H1 (cell line): ENCODE data around the gene EIPR1. TPM values are rescaled to one million over a fixed set of nuclear protein-coding genes. Genes with fewer than 3 reads are reported as not detected.

Source experiments
- CTCF ChIA-PET: fragments of 300-600 bp; sonication (Branson Sonifier 250); formaldehyde crosslinking; loops from one replicate; lab custom pipeline; 2021; ENCODE audit not compliant: partially characterized antibody; lab: Charles Lee
- POLR2A ChIA-PET: fragments of 300-600 bp; sonication (Branson Sonifier 250); formaldehyde crosslinking; loops from one replicate; lab custom pipeline; 2021; ENCODE audit warnings: inconsistent platforms; ENCODE audit not compliant: partially characterized antibody; lab: Charles Lee
- DNase-seq, 2 experiments: peaks; one replicate each; pipeline versions ENCODE4 v3.0.0 to v3.0.0-alpha.2; 2010 to 2022; ENCODE audit warnings: low spot score in 2 of 2, low read depth in 1 of 2, mixed read lengths in 1 of 2
- FAIRE-seq: peaks from 2 replicates; lab custom pipeline; 2011; peaks lifted over from hg19 to GRCh38; lab: Jason Lieb, UNC
- H2AFZ ChIP-seq: 2 replicates; pipeline ENCODE4 v1.8.1; 2012; ENCODE audit warnings: low read length, inconsistent platforms
- H2AK5ac ChIP-seq: 2 replicates; pipeline ENCODE4 v1.6.1; 2013; ENCODE audit warnings: low read depth, low read length
- H2BK120ac ChIP-seq: replicated peaks from 2 replicates; pipeline ENCODE3; 2013; ENCODE audit warnings: low read depth, low read length, inconsistent platforms
- H2BK12ac ChIP-seq: 2 replicates; pipeline ENCODE4 v1.6.1; 2013; ENCODE audit warnings: low read depth, low read length
- H2BK15ac ChIP-seq: 2 replicates; pipeline ENCODE4 v1.6.1; 2013; ENCODE audit warnings: low read length
- H2BK20ac ChIP-seq: 2 replicates; pipeline ENCODE4 v1.6.1; 2013; ENCODE audit warnings: low read length
- H2BK5ac ChIP-seq: 2 replicates; pipeline ENCODE4 v1.6.1; 2013; ENCODE audit warnings: low read depth, low read length
- H3K14ac ChIP-seq: 2 replicates; pipeline ENCODE4 v1.6.1; 2013; ENCODE audit warnings: inconsistent platforms; ENCODE audit not compliant: insufficient read length
- H3K18ac ChIP-seq: 2 replicates; pipeline ENCODE4 v1.6.1; 2013; ENCODE audit warnings: low read length; ENCODE audit errors: extremely low read depth
- H3K23ac ChIP-seq: 2 replicates; pipeline ENCODE4 v1.6.1; 2013; ENCODE audit warnings: inconsistent platforms; ENCODE audit not compliant: insufficient read length
- H3K23me2 ChIP-seq: 2 replicates; pipeline ENCODE4 v1.6.1; 2013; ENCODE audit warnings: low read depth, low read length
- H3K27ac ChIP-seq: 2 replicates; pipeline ENCODE4 v1.6.1; 2011; ENCODE audit warnings: low read depth, low read length, inconsistent platforms
- H3K27me3 ChIP-seq, 4 experiments: replicated peaks in 1 of 4; 1 replicate in 1 of 4; 2 replicates in 3 of 4; pipeline versions ENCODE4 v1.6.1 to v1.8.1; 2011 to 2013; ENCODE audit warnings: low read length in 3 of 4, mild to moderate bottlenecking in 3 of 4, inconsistent platforms in 2 of 4, mixed read lengths in 2 of 4, moderate library complexity in 1 of 4; ENCODE audit not compliant: control insufficient read depth in 3 of 4, insufficient read depth in 3 of 4; ENCODE audit errors: extremely low read depth in 1 of 4
- H3K36me3 ChIP-seq, 4 experiments: 2 replicates each; pipeline versions ENCODE4 v1.6.1 to v1.8.1; 2011 to 2013; ENCODE audit warnings: mild to moderate bottlenecking in 4 of 4, low read length in 3 of 4, moderate library complexity in 2 of 4, control low read depth in 1 of 4, inconsistent platforms in 1 of 4; ENCODE audit not compliant: insufficient read depth in 4 of 4, control insufficient read depth in 2 of 4
- H3K4ac ChIP-seq: replicated peaks from 2 replicates; pipeline ENCODE3; 2013; ENCODE audit warnings: low read length, low read depth, mixed read lengths, inconsistent platforms; ENCODE audit not compliant: insufficient read length
- H3K4me1 ChIP-seq, 4 experiments: replicated peaks in 1 of 4; 1 replicate in 1 of 4; 2 replicates in 3 of 4; pipeline versions ENCODE4 v1.6.1 to v1.8.1; 2011 to 2013; ENCODE audit warnings: low read length in 3 of 4, inconsistent platforms in 2 of 4, mixed read lengths in 1 of 4; ENCODE audit not compliant: insufficient read depth in 4 of 4, control insufficient read depth in 3 of 4
- H3K4me2 ChIP-seq, 2 experiments: 2 replicates each; pipeline versions ENCODE4 v1.6.1 to v1.8.1; 2011 to 2013; ENCODE audit warnings: low read depth in 2 of 2, low read length in 2 of 2, control low read depth in 1 of 2, inconsistent platforms in 1 of 2, mild to moderate bottlenecking in 1 of 2; ENCODE audit not compliant: insufficient read depth in 1 of 2
- H3K4me3 ChIP-seq, 4 experiments: fragments of 200-600, 300-600 bp in 1 of 4; sonication (generic), shearing (Covaris generic), sonication (Bioruptor Twin) in 1 of 4; 2 replicates each; pipeline versions ENCODE4 v1.5.1 to v1.8.1; 2011 to 2016; ENCODE audit warnings: low read length in 4 of 4, low read depth in 3 of 4, control low read depth in 2 of 4, inconsistent platforms in 2 of 4, mild to moderate bottlenecking in 2 of 4, mixed read lengths in 1 of 4, moderate library complexity in 1 of 4; ENCODE audit not compliant: insufficient read depth in 2 of 4; ENCODE audit errors: extremely low read depth in 1 of 4
- H3K56ac ChIP-seq: replicated peaks from 2 replicates; pipeline ENCODE3; 2013; ENCODE audit warnings: low read depth, mild to moderate bottlenecking, mixed read lengths, low read length, inconsistent platforms; ENCODE audit not compliant: insufficient read length
- H3K79me1 ChIP-seq: 2 replicates; pipeline ENCODE4 v1.6.1; 2013; ENCODE audit warnings: low read depth, low read length, control low read depth
- H3K79me2 ChIP-seq, 2 experiments: 2 replicates each; pipeline versions ENCODE4 v1.6.1 to v1.8.1; 2012 to 2013; ENCODE audit warnings: low read length in 2 of 2, mild to moderate bottlenecking in 2 of 2, inconsistent platforms in 1 of 2; ENCODE audit not compliant: insufficient read depth in 2 of 2, control insufficient read depth in 1 of 2
- H3K9ac ChIP-seq, 4 experiments: replicated peaks in 1 of 4; 1 replicate in 1 of 4; 2 replicates in 3 of 4; pipeline versions ENCODE4 v1.6.1 to v1.8.1; 2011 to 2013; ENCODE audit warnings: low read depth in 3 of 4, low read length in 3 of 4, control low read depth in 2 of 4, mild to moderate bottlenecking in 2 of 4, moderate library complexity in 2 of 4, inconsistent platforms in 1 of 4; ENCODE audit errors: extremely low read depth in 1 of 4
- H3K9me3 ChIP-seq, 2 experiments: 2 replicates each; pipeline versions ENCODE4 v1.6.1 to v1.8.1; 2012 to 2013; ENCODE audit warnings: mild to moderate bottlenecking in 2 of 2, moderate library complexity in 2 of 2, control low read depth in 1 of 2, inconsistent platforms in 1 of 2, low read depth in 1 of 2, low read length in 1 of 2, mixed read lengths in 1 of 2; ENCODE audit not compliant: insufficient read depth in 2 of 2
- H4K20me1 ChIP-seq, 2 experiments: replicated peaks in 1 of 2; 2 replicates each; pipeline versions ENCODE3 to v1.8.1; 2011 to 2013; ENCODE audit warnings: inconsistent platforms in 2 of 2, low read length in 2 of 2, mild to moderate bottlenecking in 1 of 2; ENCODE audit not compliant: insufficient read depth in 2 of 2, control insufficient read depth in 1 of 2
- H4K5ac ChIP-seq: 2 replicates; pipeline ENCODE4 v1.6.1; 2013; ENCODE audit warnings: low read length, low read depth, mixed read lengths, inconsistent platforms; ENCODE audit not compliant: insufficient read length
- H4K8ac ChIP-seq: 2 replicates; pipeline ENCODE4 v1.8.0; 2013; ENCODE audit warnings: mild to moderate bottlenecking, moderate library complexity, low read length, inconsistent platforms; ENCODE audit not compliant: insufficient read depth; ENCODE audit errors: extremely low read depth
- H4K91ac ChIP-seq: replicated peaks from 2 replicates; pipeline ENCODE3; 2013; ENCODE audit warnings: low read length, mixed read lengths, inconsistent platforms; ENCODE audit not compliant: insufficient read length
- CTCF ChIP-seq, 3 experiments: IDR thresholded peaks; 1 replicate in 2 of 3; 2 replicates in 1 of 3; pipeline versions ENCODE4 v1.5.1 to v1.6.1; 2011; ENCODE audit warnings: low read length in 3 of 3, mild to moderate bottlenecking in 3 of 3, inconsistent platforms in 2 of 3, low read depth in 1 of 3, moderate library complexity in 1 of 3; ENCODE audit not compliant: insufficient read depth in 1 of 3; ENCODE audit errors: control extremely low read depth in 1 of 3
- GABPA ChIP-seq: IDR thresholded peaks from 2 replicates; pipeline ENCODE4 v1.6.1; 2011; ENCODE audit warnings: mild to moderate bottlenecking, low read length, moderate library complexity, borderline replicate concordance; ENCODE audit not compliant: insufficient read depth
- GTF2F1 ChIP-seq: IDR thresholded peaks from 2 replicates; pipeline ENCODE4 v1.6.1; 2012; ENCODE audit warnings: low read depth, low read length, improper control_type of control experiment, borderline replicate concordance
- JUND ChIP-seq: IDR thresholded peaks from 2 replicates; pipeline ENCODE4 v1.6.1; 2011; ENCODE audit warnings: mild to moderate bottlenecking, improper control_type of control experiment, low read length
- MAX ChIP-seq: IDR thresholded peaks from 2 replicates; pipeline ENCODE4 v1.6.1; 2012; ENCODE audit warnings: inconsistent platforms
- PHF8 ChIP-seq: fragments of 200-600 bp; sonication (generic); conservative IDR thresholded peaks from 2 replicates; pipeline ENCODE4 v1.7.1; 2012; ENCODE audit warnings: low read depth, mild to moderate bottlenecking, inconsistent platforms, low read length, moderate library complexity
- RNF2 ChIP-seq: fragments of 200-900, 300-1000 bp; sonication (generic); IDR thresholded peaks from 2 replicates; pipeline ENCODE4 v1.7.1; 2016; ENCODE audit warnings: borderline replicate concordance, low read depth, mild to moderate bottlenecking, antibody characterized with exemption, low read length; ENCODE audit not compliant: poor library complexity, severe bottlenecking; ENCODE audit errors: missing control alignments
- RXRA ChIP-seq: IDR thresholded peaks from 2 replicates; pipeline ENCODE4 v1.6.1; 2011; ENCODE audit warnings: low read depth, mild to moderate bottlenecking, low read length, moderate library complexity; ENCODE audit not compliant: insufficient read depth
- SRF ChIP-seq: IDR thresholded peaks from 2 replicates; pipeline ENCODE4 v1.6.1; 2011; ENCODE audit warnings: mild to moderate bottlenecking, low read depth, low read length, moderate library complexity
- WGBS, 2 experiments: shearing (Covaris generic) in 1 of 2; methylation state at CpG; one replicate each; pipeline versions ENCODE4 v1.1.6 to v1.1.7; 2013 to 2015; ENCODE audit warnings: low lambda C conversion rate in 2 of 2, mixed read lengths in 2 of 2, inconsistent platforms in 1 of 2, low coverage in 1 of 2, missing lambda C conversion rate in 1 of 2; ENCODE audit not compliant: insufficient replicate concordance in 2 of 2, insufficient coverage in 1 of 2, insufficient read length in 1 of 2; ENCODE audit errors: extremely low coverage in 1 of 2, missing lambda C conversion rate in 1 of 2; 5-methylcytosine and 5-hydroxymethylcytosine counted together
- polyA plus RNA-seq, 7 experiments: library from polyadenylated mRNA; depleted of rRNA in 3 of 7; stranded (reverse) in 5 of 7; unstranded in 2 of 7; fragments of >200 nt in 5 of 7; fragments of 200-250 nt in 2 of 7; gene quantifications; 1 replicate in 5 of 7; 2 replicates in 1 of 7; 4 replicates in 1 of 7; pipeline versions ENCODE4 v1.2.1 to v1.2.3, GENCODE V29; 2011 to 2013; ENCODE audit warnings: missing spikeins in 2 of 7, mixed read lengths in 2 of 7
- total RNA-seq: library from RNA; stranded (reverse); fragmentation: NEBNext Ultra II Directional; extraction: Animal tissue kit (Norgen Biotek cat#: 25700); gene quantifications from 2 replicates; pipeline ENCODE4 v1.2.1, GENCODE V29; 2021

Gene EIPR1
- total and polyA plus RNA-seq, 2 of the 8 experiments (the other 6 are each of a cell fraction or from before 2014, with no cell fraction given), result 26.3 to 56.4 TPM

DNA sequence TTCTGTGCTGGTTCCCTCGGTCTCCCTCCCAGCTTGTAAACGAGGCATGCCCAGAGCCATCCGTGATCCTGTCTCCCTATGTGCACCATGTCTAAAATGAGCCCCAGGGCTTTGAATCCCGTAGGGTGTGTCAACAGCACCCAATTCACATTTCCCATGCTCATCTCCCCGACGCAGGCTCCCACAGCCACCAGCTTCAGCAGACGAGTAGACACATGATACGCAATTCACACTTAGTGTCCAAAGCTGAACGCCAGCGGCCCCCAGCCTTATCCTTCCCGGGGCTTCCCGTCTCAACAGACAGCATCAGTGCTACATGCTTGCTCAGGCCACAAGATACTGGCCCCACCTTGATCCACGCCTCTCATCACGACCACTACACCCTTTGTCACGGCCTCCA, 88.1 kb downstream of the EIPR1 start:
- H3K14ac ChIP-seq, result no peak overlapping the region
- ChIA-PET CTCF (interaction anchor here (1.2 to 2.4 kb wide), 4 partner anchors 10 to 133 kb away, joined by 3 to 7 read pairs (median 4); no protein-coding TSS in a partner anchor), POLR2A (interaction anchor here (0.9 kb wide), 1 partner anchor 14 kb away, joined by 3 read pairs; no protein-coding TSS in a partner anchor)
- H3K9ac ChIP-seq, result no peak overlapping the region
- H2BK20ac ChIP-seq, result no peak overlapping the region
- no peaks in the 10 kb centered on the region for H3K27me3 ChIP-seq
- peaks cover 2 to 4% of the 10 kb centered on the region in 2 experiments for H4K20me1 ChIP-seq
- H4K5ac ChIP-seq, result no peak overlapping the region
- no peak overlapping the region for H2AFZ ChIP-seq
- no peak for DNase-seq
- no peak for FAIRE-seq
- H2BK12ac ChIP-seq, result no peak overlapping the region
- H2BK5ac ChIP-seq, result no peak overlapping the region
- no peak overlapping the region for H3K18ac ChIP-seq
- H4K91ac ChIP-seq, result no peak overlapping the region
- peaks cover 0 to 6% (median 1%) of the 10 kb centered on the region in 4 experiments; a peak in 2 of 7 replicates for H3K4me1 ChIP-seq
- 89% methylated on average over 15 of the region's 15 CpGs; no CpG with 5 or more reads in 1 of the 2 experiments for WGBS, 2 experiments
- H3K56ac ChIP-seq, result no peak overlapping the region
- peak overlapping the region; percentile 14; the same call in 1 of the 2 replicates for H4K8ac ChIP-seq
- peaks cover 0 to 10% of the 10 kb centered on the region in 2 experiments; a peak in 1 of 4 replicates for H3K79me2 ChIP-seq
- peaks cover 4% of the 10 kb centered on the region; the same call in 1 of the 2 replicates for H3K23me2 ChIP-seq
- H3K27ac ChIP-seq, result no peak overlapping the region
- H3K4me2 ChIP-seq, result no peak overlapping the region
- H2AK5ac ChIP-seq, result no peak overlapping the region
- H3K4me3 ChIP-seq, result no peak overlapping the region
- no peak overlapping the region for H3K4ac ChIP-seq
- H3K79me1 ChIP-seq, result peaks cover 9% of the 10 kb centered on the region; the same call in 1 of the 2 replicates
- H2BK15ac ChIP-seq, result no peak overlapping the region
- no peak overlapping the region for H3K23ac ChIP-seq
- H2BK120ac ChIP-seq, result no peak overlapping the region
- H3K9me3 ChIP-seq, result 0 out of 4 replicates have a peak, but pooled peaks cover 0 to 2% of the 10 kb centered on the region in 2 experiments
- no peaks in the 10 kb centered on the region; a peak in 1 of 8 replicates for H3K36me3 ChIP-seq
- TF ChIP-seq MAX (no peak), CTCF (IDR thresholded peaks at IDR 0.05; ENCODE audit: control extremely low read depth in 1 of 3, insufficient read depth in 1 of 3, low read depth in 1 of 3, low read length in 3 of 3) (no peak), GABPA (no peak), GTF2F1 (no peak), SRF (no peak), RNF2 (no peak), RXRA (no peak), JUND (no peak), PHF8 (no peak)
